ENCODE data around the gene COL23A1. TPM values are rescaled to one million over a fixed set of nuclear protein-coding genes. Genes with fewer than 3 reads are reported as not detected.
"Not testable (repeated sequence)": the region's sequence is repeated elsewhere in the genome, so short reads cannot be mapped to it uniquely, and the experiment has no call there.

COL23A1 gene
- total RNA-seq, 1 donor from 2014 or later, result 4.3 TPM

- no peaks in the 10 kb centered on the region for H3K36me3 ChIP-seq
- no peak for DNase-seq (ENCODE audit: low spot score in 2 of 2)
- no peak for TF ChIP-seq CTCF (IDR thresholded peaks at IDR 0.05)
- H3K4me1 ChIP-seq, result peaks cover 0 to 3% of the 10 kb centered on the region in 2 donors
- H3K27ac ChIP-seq, result no peak overlapping the region
- no peaks in the 10 kb centered on the region for H3K27me3 ChIP-seq
- no peak overlapping the region for H3K4me3 ChIP-seq
- intact Hi-C loops (cut with DNase I), result no loop called here
- no peaks in the 10 kb centered on the region for H3K9me3 ChIP-seq
Measured at GRCh38 chr5:178373711-178374110, 216.5 kb downstream of the COL23A1 start.

GRCh38 chr5:178372142-178372571, 218.0 kb downstream of the COL23A1 start:
- Histone ChIP-seq H3K36me3 (no peaks in the 10 kb centered on the region), H3K9me3 (no peaks in the 10 kb centered on the region), H3K27me3 (no peaks in the 10 kb centered on the region), H3K4me1 (peaks cover 0 to 3% of the 10 kb centered on the region in 2 donors), H3K4me3 (peak overlapping the region; percentile 38 to 46), H3K27ac (peak overlapping the region; percentile 48 to 65)
- DNase-seq (ENCODE audit: low spot score in 2 of 2), result no peak
- no peak for TF ChIP-seq CTCF (IDR thresholded peaks at IDR 0.05)
- intact Hi-C loops (cut with DNase I), result no loop called here

GRCh38 chr5:178371362-178372111, 218.7 kb downstream of the COL23A1 start:
- no peaks in the 10 kb centered on the region for H3K36me3 ChIP-seq
- no peak for DNase-seq (ENCODE audit: low spot score in 2 of 2)
- peaks cover 0 to 3% of the 10 kb centered on the region in 2 donors for H3K4me1 ChIP-seq
- no peak for TF ChIP-seq CTCF (IDR thresholded peaks at IDR 0.05)
- intact Hi-C loops (cut with DNase I), result no loop called here
- H3K4me3 ChIP-seq, result peak overlapping the region; percentile 38 to 46
- H3K27me3 ChIP-seq, result no peaks in the 10 kb centered on the region
- H3K27ac ChIP-seq, result peak overlapping the region; percentile 48 to 65
- no peaks in the 10 kb centered on the region for H3K9me3 ChIP-seq

- TF ChIP-seq CTCF (IDR thresholded peaks at IDR 0.05), result no peak
- H3K4me3 ChIP-seq, result no peak overlapping the region
- peaks cover 0 to 3% of the 10 kb centered on the region in 2 donors for H3K4me1 ChIP-seq
- DNase-seq (ENCODE audit: low spot score in 2 of 2), result no peak
- no peaks in the 10 kb centered on the region for H3K36me3 ChIP-seq
- no peaks in the 10 kb centered on the region for H3K27me3 ChIP-seq
- no peaks in the 10 kb centered on the region for H3K9me3 ChIP-seq
- no peak overlapping the region for H3K27ac ChIP-seq
- intact Hi-C loops (cut with DNase I), result no loop called here
Measured at GRCh38 chr5:178370102-178370501, 220.1 kb downstream of the COL23A1 start.

- intact Hi-C loops (cut with DNase I); H3K4me3 ChIP-seq; H3K4me1 ChIP-seq; H3K36me3 ChIP-seq; DNase-seq (ENCODE audit: low spot score in 2 of 2); H3K27ac ChIP-seq; H3K9me3 ChIP-seq; H3K27me3 ChIP-seq: not testable (repeated sequence)
Measured at GRCh38 chr5:178369469-178369868, 220.7 kb downstream of the COL23A1 start.

- Histone ChIP-seq H3K9me3 (no peaks in the 10 kb centered on the region), H3K27me3 (no peaks in the 10 kb centered on the region), H3K4me1 (peaks cover 0 to 3% of the 10 kb centered on the region in 2 donors), H3K4me3 (no peak overlapping the region), H3K27ac (no peak overlapping the region), H3K36me3 (no peaks in the 10 kb centered on the region)
- no peak for TF ChIP-seq CTCF (IDR thresholded peaks at IDR 0.05)
- intact Hi-C loops (cut with DNase I), result no loop called here
- no peak for DNase-seq (ENCODE audit: low spot score in 2 of 2)
Measured at GRCh38 chr5:178368716-178369300, 221.4 kb downstream of the COL23A1 start.

Measured in ascending aorta (tissue), 2 donors.